HG03196 (cell line): ENCODE measurements around the gene GABPB1.

Experiments used
- ATAC-seq: cut with Tn5 transposase; IDR thresholded peaks from one replicate; pipeline ENCODE4 v1.9.1; 2021; ENCODE audit not compliant: unreplicated experiment

The GABPB1 gene

DNA sequence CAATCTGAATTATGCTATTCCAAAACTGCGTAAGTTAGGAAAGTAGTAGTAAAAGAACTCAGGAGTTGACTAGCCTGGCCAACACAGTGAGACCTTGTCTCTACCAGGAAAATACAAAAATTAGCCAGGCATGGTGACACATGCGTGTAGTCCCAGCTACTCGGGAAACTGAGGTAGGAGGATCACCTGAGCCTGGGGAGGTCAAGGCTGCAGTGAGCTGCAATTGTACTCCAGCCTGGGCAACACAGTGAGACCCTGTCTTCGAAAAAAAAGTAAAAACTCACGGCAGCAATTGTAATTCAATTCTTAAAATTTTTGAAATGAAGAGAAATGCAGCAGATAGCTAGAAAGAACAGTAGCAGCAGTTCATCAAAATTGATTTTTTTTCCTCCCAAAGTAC, 9.7 kb downstream of the GABPB1 start:
- no peak for ATAC-seq

DNA sequence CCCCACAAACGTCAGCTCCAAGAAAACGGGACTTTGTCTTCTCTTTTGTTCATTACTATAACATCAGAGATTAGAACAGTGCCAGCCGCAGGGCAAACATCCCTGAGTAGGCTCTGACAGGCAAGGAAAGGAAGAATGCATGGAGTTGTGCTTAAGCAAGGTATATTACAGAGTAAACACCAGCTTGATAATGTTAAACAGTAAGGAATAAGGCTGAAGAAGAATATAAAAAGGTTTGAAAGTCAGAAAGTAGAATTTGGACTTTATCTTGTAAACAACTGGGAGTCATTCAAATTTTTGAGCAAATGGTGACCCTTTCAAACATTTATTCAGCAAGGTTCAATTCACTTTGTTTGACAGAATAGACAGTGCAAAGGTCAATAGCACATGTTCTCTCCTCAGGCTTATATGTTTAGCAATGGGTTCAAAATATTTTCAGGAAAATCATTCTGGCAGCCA, 11.0 kb downstream of the GABPB1 start:
- ATAC-seq = no peak

DNA sequence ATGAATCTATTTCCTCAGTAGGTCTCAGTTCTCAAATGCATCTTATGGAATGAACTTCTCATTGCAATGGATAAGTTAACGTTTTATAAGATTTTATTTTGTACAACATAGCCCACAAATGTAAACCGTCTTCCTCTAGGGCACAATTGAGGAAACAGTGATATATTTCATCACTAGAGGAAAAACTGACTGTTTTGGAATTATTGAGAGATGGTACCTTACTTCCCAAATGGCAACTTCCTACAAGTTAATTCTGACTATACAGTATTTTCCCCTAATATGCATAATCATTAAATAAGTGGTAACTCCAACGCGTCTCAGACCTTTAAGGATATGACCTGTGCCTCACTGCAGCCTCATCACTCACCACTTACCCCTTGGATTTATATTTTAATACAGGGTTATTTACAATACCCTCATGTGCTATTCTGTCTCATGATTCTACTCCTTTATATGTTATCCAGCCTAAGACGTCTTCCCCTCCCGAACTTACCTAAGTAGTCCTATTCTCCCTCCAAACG, 13.3 kb downstream of the GABPB1 start:
- no peak for ATAC-seq

DNA sequence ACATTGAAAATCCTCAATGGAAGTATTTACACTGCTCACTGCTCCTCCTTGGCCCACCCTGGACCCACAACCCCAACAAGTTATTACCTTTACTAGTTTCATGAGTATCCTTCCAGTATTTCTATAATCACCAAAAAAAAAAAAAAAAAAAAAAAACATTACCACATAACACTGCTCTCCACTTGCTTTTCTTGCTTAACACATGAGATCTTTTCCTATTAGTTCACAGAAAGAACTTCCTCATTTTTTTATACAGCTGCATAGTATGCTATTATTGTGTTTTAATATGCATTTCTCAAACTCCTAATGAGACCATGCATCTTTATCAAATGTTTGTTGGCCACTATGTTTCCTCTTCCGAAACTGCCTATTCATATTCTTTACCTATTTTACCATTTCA, 14.6 kb downstream of the GABPB1 start:
- ATAC-seq = no peak

DNA sequence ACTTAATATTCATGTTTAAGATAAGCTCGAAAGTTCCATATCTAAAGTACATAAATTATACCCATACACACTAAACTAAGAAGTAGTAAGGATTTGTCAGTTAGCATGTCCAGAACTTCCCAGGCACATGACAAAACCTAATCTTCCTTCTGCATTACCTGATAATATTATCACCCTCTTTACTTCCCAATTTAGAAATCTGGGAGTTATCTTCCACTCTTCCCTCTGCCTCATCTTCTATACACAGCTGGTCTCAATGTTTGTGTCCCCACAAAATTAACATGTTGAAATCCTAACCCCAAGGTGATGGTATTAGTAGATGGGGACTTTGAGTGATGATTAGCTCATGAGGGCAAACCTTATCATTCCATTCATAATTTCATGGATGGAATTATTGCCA, 15.3 kb downstream of the GABPB1 start:
- no peak for ATAC-seq

DNA sequence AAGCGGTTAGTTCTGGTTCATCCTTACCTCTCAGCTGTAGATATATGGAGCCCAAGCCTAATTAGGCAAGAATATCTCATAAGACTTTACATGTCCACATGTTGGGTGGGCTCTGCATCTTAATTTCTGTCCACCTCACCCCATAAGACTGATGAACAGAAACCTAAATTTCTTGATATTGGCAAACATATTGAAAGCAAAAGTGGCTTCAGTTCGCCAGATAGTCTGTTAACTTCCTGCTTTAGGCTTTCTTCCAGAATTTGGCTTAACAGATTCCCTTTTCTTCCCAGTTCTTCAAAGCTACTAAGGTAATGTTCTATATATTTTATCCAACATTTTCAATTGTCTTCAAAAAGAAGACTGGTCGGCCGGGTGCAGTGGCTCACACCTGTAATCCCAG, 19.7 kb downstream of the GABPB1 start:
- ATAC-seq = no peak

DNA sequence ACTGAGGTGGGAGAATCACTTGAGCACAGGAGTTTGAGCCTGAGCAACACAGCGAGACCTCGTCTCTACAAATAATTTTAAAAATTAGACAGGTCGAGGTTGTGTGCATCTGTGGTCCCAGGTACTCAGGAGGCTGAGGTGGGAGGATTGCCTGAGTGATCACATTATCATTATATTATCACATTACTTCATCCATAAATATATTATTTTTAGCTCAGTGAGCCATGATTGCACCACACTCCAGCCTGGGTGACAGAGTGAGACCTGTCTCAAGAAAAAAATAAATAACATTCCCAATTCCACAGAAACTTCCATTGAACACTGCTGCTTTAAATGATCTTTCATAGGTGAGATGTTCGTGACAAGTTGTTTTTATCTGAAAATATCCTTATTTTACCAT, 21.8 kb downstream of the GABPB1 start:
- no peak for ATAC-seq

DNA sequence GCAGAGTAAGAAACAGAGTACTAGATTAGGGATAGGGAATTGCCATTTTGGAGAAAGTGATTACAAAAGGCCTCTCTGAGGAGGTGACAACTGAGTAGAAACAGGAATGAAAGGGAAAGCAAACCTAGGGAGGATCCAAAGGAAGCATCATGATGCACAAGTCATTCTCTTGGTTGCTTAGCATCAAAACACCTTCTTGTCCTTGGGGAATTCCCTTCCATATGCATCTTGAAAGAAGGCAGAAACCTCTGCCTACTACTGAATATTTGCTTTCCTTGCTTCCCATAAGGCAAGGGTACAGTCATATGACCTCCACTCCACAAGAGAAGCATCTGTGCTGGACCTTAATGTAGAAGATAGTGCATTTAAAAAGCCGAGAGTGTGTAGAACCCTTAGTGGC, 24.1 kb downstream of the GABPB1 start:
- no peak for ATAC-seq

DNA sequence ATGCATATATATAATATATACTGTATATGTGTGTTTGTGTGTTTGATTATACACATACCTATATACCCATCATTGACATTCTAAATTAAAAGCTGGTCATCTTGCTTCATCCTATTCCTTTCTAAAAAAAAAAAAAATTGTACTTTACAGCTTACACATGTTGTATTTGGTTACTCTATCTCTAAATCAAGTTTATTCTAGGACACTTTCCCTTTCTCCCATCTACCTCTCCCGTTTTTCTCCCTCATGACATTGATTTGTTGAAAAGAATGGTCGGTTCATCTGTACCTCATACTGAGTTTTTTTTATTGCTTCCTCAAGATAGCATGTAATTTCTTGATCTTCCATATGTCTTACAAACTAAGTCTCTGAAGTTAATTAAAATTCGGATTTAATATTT, 26.9 kb downstream of the GABPB1 start:
- no peak for ATAC-seq

DNA sequence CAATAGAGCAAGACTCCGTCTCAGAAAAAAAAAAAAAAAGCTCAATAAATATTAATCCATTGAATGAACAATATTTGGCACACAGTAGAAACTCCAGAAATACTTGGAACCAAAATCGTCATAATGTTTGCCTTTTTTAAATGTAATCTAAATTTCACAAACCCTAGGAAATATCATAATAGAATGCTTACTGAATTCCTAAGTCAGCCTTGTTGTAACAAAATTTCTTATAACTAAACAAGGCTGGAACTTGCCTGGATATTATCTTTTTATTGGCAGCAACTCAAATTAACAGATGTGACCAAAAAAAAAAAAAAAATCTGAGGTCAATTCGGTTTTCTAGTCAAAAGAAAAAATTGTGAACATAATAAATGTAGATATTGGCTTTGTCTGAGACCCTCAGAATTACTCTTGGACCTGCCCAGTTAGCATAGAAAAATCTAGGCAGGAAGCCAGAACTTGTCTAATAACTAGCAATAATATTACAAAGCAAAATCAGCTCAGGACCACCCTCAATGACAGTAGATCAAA, 33.3 kb downstream of the GABPB1 start:
- ATAC-seq = no peak

DNA sequence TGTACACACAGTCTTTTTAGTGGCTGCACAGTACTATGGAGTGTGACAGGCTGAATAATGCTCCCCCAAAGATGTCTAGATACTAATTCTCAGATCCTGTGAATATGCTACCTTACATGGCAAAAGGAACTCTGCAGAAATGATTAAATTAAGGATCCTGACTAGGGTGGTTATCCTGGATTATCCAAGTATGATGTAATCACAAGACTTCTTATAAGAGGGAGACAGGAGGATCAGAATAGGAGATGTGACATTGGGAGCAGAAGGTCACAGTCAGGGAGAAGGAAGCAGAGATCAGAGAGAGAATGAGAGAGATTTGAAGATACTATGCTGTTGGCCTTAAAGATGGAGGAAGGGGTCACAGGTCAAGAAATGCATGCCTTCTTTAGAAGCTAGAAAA, 34.5 kb downstream of the GABPB1 start:
- no peak for ATAC-seq

DNA sequence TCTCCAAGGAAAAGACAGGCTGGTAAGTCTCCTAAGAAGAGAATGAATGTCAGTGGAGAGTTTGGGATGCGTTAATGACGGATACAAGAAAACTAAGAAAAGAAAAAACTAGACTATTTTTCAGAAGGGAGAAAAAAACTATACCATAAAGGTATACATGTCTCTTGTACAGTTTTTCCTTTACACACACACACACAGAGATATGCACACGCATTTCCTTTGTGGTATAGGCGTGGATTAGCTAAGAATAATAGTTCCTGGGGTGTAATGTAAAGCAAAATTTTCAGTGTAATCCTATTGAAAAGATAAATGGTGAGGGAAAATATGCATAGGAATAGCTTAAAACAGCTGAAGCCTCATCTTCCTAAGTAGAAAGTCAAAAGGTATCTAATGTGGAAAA, 36.3 kb downstream of the GABPB1 start:
- ATAC-seq = no peak

DNA sequence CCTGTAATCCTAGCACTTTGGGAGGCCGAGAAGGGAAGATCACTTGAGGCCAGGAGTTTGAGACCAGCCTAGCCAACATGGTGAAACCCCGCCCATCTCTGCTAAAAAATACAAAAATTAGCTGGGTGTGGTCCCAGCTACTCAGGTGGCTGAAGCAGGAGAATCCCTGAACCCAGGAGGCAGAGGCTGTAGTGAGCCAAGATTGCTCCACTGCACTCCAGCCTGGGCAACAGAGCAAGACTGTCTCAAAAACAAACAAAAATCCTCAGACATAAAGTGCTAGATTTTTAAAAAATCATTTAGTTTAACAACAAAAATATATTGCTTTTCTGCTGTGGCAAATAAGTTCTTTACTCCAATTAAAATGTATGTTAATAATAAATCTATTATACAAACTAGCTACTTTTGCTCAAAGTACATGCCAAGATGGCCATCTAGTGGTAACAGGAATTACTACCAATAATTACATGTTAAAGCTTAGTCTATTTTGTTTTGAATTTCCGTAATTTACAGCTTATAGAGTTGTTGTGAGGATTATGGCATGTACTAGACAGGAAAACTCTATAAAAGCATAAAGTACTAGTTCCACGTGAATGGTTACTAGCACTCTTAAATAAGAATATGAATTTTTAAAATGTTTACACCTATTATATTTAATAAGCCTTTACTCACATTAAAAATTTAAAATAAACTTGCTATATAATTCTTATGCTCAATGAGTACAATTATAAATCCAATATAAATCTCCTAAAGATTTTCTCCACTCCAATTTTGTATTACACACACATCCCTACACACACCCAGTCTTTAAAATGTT, 39.0 kb downstream of the GABPB1 start:
- no peak for ATAC-seq

DNA sequence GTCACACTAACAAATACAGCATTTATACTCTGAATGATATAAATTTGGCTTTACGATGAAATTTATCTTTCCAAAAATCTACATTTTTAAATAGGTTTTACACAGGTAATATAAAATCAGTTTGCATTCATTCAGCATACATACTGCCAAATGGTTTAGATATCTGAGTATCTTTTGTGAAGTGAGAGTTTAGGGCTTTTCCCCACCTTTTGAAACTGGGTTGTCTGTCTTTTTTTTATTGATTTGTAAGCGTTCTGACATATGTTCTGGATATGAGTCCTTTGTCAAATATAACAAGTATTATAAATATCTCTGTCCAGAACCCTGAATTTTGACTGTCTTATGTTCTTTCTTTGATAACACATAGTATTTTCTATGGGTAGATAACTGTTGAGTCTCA, 42.4 kb downstream of the GABPB1 start:
- no peak for ATAC-seq

DNA sequence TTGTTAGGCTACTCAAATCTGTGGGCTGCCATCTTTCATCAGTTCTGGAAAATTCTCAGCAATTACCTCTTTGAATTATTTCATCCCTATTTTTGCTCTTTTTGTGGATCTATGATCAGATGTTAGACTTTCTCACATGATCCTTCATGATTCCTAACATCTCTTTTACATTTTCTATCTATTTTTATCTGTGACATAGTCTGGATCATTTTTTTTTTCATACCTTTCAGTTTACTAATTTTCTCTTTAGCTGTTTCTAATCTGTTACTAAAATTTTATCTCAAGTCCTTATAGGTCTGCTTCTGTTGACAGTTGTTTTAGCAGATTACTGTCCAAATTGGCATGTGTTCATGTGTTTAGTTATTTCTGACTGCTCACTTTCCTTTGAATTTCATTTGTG, 47.2 kb downstream of the GABPB1 start:
- ATAC-seq = no peak

DNA sequence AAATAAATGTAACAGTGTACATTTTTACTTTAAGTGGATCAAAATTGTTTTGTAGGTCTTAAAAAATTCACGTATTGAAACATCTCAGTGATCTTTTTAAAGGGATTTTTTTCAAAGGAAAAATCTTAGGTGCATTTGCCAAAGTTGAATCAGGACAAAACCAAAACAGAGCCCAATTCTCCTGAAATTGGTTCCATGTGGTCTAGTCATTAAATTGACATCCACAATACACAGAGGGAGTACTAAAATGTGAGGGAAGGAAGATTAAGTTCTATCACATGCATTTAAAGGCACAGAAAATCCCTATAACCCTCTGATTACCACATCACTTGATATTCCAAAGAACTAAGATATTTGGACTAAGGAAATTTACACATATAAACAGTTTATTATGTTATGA, 50.2 kb downstream of the GABPB1 start:
- ATAC-seq = no peak

DNA sequence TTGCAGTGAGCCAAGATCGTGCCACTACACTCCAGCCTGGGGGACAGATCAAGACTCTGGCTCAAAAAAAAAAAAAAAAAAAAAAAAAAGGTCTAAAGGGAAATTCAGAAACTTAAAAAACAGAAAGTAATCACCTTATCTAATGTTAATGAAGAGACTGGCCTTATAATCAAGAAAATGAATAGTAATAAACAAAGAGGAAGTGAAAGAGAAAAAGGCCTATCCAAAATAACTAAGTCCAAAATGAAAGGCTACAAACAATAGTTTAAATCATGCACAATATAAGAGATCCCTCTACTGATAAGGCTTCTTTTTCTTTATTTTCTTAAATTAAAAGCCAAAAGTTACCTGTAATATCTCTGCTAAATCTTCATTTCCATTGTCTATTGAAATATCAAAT, 52.4 kb downstream of the GABPB1 start:
- ATAC-seq = no peak

DNA sequence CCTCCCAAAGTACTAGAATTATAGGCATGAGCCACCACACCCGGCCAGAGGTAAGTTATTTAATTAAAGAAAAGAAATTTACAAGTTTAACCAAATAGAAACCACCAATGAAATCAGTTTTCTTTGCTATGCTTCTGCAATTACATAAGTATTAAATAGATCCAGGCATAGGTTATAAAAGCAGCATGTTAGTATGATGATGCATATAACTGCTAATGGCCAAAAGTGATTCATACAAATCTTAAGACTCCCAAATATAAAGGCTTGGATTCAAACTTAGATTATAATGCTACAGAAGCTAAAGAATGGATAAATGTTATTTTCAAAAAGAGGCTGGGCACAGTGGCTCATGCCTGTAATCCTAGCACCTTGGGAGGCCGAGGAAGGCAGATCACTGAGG, 56.7 kb downstream of the GABPB1 start:
- no peak for ATAC-seq

DNA sequence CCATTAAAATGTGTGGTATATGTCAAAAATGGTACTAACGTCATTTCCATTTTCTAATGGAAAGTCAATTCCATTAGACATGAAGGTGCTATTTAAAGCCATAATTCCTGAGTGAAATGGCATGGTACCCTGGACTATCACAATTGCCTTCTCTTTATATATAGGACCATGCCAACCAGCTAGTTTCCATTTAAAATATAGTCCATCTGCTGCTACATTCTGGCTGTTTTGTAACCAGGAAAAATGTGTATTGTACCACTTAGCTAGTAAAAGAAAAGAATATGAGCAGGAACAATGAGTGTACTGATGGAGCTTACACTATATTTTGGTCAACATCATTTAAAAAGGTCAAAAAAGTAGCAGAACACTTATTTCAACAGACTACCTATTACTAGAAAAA, 59.0 kb downstream of the GABPB1 start:
- ATAC-seq = no peak

DNA sequence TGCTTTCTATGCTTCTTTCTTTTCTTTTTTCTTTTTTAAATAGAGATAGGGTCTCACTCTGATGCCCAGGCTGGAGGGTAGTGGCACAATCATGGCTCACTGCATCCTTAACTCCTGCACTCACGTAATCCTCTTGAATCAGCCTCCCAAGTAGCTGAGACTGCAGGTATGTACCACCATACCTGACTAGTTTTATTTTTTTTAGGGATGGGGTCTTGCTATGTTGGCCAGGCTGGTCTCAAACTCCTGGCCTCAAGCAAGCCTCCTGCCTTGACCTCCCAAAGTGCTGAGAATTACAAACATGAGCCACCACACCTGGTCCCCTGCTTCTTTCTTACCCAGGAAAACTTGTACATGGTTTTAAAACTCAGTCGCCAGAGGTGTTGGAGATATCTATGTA, 65.2 kb downstream of the GABPB1 start:
- ATAC-seq = no peak

DNA sequence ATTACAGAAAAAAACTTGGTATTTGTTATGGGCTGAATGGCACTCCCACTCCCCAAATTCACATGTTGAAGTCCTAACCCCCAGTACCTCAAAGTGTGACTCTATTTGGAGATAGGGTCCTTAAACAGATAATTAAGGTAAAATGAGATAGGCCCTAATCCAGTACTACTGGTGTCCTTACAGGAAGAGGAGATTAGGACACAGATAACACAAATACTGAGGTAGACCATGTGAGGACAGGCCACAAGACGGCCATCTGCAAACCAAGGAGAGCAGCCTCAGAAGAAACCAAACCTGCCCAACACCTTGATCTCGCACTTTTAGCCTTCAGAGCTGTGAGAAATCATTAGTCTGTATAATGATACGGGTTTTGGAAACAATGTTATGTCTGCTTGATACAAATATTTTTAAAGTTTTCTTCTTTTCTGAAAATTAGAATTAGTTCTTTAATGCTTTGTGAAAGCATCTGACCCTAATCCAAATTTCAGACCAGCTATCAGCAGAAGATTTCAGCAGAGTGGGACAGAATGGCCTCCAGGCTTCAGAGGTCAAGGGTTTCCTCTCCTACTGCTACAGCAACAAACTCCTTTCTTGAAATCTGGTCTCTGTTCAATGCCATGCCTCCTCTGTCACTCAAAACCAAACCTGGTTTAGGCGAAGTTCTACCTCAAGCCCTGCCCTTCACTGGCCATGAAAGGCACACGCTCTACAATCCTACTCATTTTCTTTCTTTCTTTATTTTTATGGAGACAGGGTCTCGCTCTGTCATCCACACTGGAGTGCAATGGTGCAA, 67.5 kb downstream of the GABPB1 start:
- no peak for ATAC-seq

DNA sequence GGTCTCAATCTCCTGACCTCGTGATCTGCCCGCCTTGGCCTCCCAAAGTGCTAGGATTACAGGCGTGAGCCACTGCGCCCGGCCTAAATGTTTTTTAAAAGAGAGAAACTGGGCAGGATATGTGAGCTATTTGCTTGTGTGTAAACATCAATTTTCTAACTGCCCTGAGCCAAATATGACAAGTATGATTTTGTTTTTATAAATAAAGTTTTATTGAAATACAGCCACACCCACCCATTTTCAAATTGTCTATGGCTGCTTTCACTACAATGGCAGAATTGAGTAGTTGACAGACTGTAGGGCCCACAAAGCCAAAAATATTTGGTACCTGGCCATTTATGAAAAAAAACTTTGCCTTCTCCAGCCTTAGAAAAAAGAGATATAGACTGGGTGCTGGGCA, 73.6 kb downstream of the GABPB1 start:
- no peak for ATAC-seq
